Stimulated activated CD4-positive, alpha-beta T cell treated with anti-CD3 and anti-CD28 coated beads, TNF-alpha, amount 100 ng/mL, for 1 hour (primary cell): Measurements from ENCODE around the gene SPNS2.

Experiments used
- DNase-seq, 3 donors: peaks; one replicate each; pipeline ENCODE4 v3.0.0-alpha.2; 2020; ENCODE audit warnings: low read depth in 3 of 3, low spot score in 1 of 3

Gene SPNS2

DNA sequence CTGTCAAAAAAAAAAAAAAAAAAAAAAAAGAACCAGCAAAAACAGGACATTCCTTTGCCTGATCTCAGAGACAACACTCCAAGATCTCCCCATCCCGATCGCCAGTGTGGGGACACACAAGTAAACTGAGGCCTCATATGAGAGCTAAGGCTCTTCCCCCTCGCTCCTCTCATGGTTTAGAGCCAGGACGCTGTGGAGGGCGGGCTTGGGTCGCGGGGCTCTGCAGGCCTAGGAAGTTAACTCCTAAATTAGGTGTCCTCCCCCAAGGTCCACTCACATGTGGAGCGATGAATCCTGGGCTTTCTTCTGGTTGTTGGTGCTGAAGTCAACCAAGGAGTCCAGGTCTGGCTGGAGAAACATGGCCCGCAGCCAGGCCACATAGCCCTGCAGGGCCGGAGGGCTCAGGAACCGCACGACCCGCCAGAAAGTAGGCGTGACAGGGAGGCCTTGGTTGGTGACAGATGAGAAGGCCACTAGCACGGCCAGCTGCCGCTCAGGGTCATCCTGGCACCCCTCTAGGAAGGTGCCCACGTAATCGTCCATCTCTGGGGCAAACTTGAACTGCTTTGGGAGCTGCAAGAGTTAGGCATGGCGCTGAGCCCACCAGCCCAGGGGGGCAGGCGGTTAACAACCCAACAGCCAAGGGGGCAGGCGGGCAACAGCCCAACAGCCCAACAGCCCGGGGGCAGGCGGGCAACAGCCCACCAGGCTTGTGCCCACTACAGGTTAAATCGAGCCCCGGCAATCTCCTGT, 51.3 kb downstream of the SPNS2 start:
- no peak for DNase-seq

GRCh38 chr17:4550534-4551039, 51.9 kb downstream of the SPNS2 start:
- no peak for DNase-seq

- no peak for DNase-seq
Measured at GRCh38 chr17:4551141-4551540, 52.5 kb downstream of the SPNS2 start.

- no peak for DNase-seq
Measured at GRCh38 chr17:4551796-4552525, 53.3 kb downstream of the SPNS2 start.

- no peak for DNase-seq
Measured at GRCh38 chr17:4553669-4554068, 55.0 kb downstream of the SPNS2 start.

GRCh38 chr17:4554441-4554996, 55.8 kb downstream of the SPNS2 start:
- DNase-seq, result no peak

DNA sequence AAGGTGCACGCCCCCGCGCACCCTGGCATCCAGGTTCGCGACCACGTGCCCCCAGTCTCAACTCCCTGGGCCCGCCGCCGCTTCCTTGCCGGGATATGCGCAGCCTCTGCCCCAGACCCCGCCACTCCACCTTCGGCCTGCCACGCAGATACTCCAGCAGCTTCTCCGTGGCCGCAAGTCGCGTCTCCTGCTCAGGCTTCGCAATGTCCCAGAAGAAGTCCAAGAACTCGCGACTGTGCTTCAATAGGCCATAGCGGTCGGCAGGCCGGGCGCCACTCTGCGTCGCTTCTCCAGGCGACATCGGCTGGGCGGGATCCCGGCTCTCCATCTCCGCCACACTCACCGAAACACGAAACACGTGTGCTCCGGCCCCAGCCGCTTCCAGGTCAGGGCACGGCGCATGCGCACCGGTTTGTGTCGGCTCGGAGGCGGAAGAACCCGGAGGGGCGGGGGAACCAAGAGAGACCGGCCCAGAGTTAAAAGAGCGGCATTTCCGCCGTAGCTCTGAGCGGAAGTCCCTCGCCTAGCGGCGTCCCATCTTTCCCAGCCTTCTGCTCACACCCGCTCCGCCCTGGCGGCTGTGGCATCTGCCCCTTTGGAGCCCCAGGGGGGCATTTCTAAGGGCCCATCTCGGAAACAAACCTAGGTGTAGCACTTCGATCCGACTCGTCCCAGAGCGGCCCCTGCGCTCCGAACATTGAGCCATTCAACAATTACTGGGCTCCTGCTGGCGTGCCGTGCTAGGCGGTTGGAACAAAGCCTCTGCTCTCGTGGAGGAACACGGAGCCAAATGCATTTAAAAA, 56.5 kb downstream of the SPNS2 start, which contains the start of gene MYBBP1A:
Gene MYBBP1A (minus strand): TSS at position 388 of the 803 bp plus-strand sequence. CDS start 60 bp downstream, at position 328.
- DNase-seq, result peak; percentile 91 to 95 (median 93)

- no peak for DNase-seq
Measured at GRCh38 chr17:4555873-4556759, 57.4 kb downstream of the SPNS2 start.

GRCh38 chr17:4556996-4557395, 58.3 kb downstream of the SPNS2 start:
- no peak for DNase-seq

GRCh38 chr17:4557626-4558346, 59.1 kb downstream of the SPNS2 start:
- DNase-seq, result no peak

DNA sequence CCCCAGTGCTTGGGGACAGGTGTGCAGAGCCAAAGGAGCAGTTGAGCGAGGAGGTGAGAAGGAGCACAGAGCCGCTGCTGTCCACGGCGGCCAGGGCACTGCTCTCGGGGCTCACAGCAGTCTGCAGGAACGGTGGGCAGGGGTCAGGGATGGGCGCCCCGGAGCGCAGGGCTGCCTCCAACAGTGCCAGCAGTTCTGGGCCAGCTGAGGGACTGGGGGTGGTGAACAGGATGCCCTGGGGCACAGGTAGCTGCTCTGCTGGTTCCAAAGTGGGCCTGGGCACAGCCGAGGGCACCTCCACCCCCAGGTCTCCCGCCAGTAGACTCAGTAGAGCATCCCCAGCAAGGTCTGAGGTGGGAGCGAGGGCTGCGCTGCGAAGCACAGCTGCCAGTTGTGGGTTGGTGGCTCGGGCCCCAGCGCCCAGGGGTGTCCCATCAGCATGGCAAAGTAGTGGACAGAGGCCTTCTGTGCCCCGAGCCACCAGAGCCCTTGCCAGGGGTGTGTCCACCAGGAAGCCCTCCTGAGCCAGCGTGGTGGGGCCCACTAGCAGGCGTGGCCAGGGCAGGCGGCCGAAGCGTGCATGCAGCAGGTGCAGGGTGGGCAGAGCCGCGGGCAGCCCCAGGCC, 59.8 kb downstream of the SPNS2 start:
- no peak for DNase-seq

DNA sequence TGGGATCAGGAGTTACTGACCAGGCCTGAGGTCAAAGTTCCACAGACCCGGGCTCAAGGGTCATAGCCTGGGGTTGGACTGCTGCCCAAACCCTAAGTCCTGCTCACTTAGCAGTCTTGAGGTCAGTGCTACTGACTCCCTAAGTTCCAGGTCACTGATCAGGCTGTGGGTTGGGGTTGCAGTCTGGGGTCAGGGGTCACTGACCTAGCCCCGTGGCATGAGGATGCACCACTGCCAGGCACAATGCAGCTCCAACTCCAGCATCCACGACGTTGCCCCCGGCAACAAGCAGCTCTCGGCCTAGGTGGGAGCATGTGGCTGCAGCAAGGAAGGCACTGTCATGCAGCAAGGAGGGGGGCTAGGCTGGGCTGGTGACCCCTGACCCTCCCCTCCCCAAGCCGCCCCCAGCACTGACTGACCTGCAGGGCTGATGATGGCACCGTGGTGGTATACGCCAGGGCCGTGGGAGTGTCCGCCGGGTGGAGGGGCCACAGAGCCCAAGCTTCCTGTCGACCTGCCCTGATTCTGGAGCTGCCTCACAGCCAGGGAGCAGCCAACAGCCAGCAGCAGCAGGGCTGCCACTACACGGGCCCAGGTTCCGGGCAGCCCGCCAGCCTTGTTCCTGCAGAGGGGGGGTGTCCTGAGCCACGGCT, 60.6 kb downstream of the SPNS2 start:
- DNase-seq, result no peak

GRCh38 chr17:4559966-4560365, 61.3 kb downstream of the SPNS2 start:
- DNase-seq, result no peak

DNA sequence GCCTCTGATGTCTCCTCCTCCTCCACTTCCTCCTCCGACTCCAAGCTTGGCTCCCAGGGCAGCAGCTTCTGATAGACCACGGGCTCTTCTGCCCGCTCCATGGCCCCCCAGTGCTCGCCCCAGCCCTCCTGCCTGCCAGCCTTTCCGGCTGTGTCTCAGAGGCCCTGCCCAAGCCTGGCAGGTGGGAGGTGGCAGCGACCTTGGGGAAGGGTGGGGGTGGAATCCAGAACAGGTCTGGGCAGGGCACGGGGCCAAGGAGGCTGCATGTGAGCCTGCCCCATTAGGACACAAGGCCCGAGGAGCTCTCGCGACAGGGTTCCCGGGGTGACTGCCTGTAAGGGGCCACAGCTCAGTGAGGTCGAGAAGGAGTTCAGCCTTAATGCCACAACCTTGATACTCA, 61.7 kb downstream of the SPNS2 start, which contains the start of gene GGT6:
Gene GGT6 (minus strand): TSS at position 157 of the 400 bp plus-strand sequence. CDS start 56 bp downstream, at position 101.
- DNase-seq, result no peak

DNA sequence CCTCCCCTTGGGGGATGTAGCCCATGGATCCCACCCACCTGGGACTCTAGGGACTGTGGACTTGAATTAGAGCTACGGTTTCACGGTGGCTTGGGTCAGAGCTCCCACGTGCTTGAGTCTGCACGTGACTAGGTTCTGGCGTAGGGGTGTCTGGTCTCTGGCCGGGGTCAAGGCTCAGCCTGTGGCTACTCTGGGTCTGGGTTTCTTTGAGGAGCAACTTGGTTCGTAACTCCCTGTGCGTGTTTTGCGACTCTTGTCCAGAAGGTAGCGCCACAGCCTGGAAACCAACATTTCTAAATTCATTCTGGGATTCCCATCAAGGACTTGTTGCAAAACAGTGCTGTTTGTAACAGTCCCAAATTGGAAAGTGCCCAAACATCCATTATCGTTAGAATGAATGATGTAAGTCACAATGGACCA, 62.2 kb downstream of the SPNS2 start:
- DNase-seq, result no peak

- DNase-seq, result no peak
Measured at GRCh38 chr17:4562015-4562969, 63.6 kb downstream of the SPNS2 start.
